Measurements from ENCODE around the gene CKAP2. TPM values are rescaled to one million over a fixed set of nuclear protein-coding genes. Genes with fewer than 3 reads are reported as not detected.
"Not testable (repeated sequence)": the region's sequence is repeated elsewhere in the genome, so short reads cannot be mapped to it uniquely, and the experiment has no call there.

The CKAP2 gene
- total RNA-seq, 1 donor from 2014 or later, result 34.2 TPM

GRCh38 chr13:52451135-52451804 lies 4.0 kb upstream of the CKAP2 start:
- DNase-seq (ENCODE audit: low read depth), result no peak

DNA sequence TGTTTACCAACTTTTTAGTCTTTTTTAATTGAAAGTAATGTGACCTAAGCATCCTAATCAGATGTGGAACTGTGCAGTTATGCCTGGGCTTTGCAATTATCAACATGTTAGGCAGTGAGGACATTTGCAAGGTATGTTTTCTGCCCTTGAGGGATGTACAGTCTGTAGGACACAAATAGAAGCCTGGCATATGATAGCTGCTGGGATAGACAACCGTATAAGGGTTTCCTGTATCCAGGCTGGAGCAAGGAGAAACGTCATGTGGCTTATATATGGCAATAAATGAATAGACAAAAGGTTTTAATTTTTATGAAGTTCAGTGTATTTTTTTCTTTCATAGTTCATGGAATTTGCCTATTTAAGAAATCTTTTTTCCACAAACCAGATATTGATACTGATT lies 2.8 kb upstream of the CKAP2 start:
- DNase-seq (ENCODE audit: low read depth), result no peak

DNA sequence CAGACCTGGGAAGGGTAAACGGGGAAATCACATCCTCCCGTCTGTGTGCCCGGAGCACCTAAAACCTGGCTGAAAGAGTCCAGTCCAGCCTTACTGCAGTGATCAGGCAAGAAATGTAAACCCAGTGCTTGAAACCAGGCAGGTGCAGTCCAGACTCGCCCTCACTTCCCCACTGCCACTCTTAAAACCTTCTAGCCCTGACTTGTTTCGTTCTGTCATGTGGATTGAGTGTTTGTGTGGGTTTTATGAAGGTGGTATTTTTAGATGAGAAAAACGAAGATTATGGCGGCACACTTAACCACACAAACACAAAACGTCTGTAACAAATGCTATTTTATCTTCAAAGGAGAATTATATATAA lies 839 bp upstream of the CKAP2 start:
- peak; percentile 43 for DNase-seq (ENCODE audit: low read depth)

GRCh38 chr13:52455677-52456041 lies 381 bp downstream of the CKAP2 start:
- DNase-seq (ENCODE audit: low read depth), result peak; percentile 39

DNA sequence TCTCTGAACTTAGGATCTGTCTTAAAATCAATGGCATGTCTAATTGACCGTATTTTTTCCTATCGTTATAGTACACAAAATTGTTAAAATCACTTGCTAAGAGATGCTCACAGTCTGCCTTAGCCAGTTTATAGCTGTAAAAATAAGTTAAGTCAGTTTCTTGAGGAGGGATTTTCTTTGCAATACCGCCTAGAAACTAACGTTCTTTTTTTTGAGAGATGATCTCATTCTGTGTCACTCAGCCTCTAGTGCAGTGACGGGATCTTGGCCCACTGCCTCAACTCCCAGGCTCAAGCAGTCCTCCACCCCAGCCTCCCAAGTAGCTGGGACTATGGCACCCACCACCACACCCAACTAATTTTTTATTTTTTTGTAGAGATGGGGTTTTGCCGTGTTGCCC lies 4.4 kb downstream of the CKAP2 start:
- peak; percentile 49 for DNase-seq (ENCODE audit: low read depth)

- DNase-seq (ENCODE audit: low read depth), result no peak
Measured at GRCh38 chr13:52461265-52461664, 6.0 kb downstream of the CKAP2 start.

DNA sequence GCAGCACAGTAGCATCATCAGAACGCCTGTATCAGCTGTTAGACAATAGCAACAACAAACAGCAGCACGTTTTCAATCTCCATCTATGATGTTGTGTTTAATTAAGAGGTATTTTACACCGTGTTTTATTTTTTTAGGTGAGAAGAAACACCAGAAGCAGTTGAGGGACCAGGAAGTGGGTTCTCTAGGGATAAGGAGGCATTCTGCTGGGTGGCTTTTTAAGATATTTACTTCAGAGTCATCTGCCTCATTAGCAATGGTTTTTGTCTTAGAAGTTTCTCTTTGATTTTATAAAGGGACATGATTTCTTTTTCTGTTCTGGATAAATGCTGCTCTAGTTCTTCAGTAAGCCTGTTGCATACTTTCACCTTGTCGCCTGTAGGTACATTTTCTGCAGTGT lies 8.2 kb downstream of the CKAP2 start:
- DNase-seq (ENCODE audit: low read depth), result no peak

GRCh38 chr13:52468487-52468886 lies 13.2 kb downstream of the CKAP2 start:
- not testable (repeated sequence) for DNase-seq (ENCODE audit: low read depth)

- not testable (repeated sequence) for DNase-seq (ENCODE audit: low read depth)
Measured at GRCh38 chr13:52480677-52481428, 25.6 kb downstream of the CKAP2 start.

- not testable (repeated sequence) for DNase-seq (ENCODE audit: low read depth)
Measured at GRCh38 chr13:52487078-52487477, 31.8 kb downstream of the CKAP2 start.

- not testable (repeated sequence) for DNase-seq (ENCODE audit: low read depth)
Measured at GRCh38 chr13:52488763-52489162, 33.5 kb downstream of the CKAP2 start.

DNA sequence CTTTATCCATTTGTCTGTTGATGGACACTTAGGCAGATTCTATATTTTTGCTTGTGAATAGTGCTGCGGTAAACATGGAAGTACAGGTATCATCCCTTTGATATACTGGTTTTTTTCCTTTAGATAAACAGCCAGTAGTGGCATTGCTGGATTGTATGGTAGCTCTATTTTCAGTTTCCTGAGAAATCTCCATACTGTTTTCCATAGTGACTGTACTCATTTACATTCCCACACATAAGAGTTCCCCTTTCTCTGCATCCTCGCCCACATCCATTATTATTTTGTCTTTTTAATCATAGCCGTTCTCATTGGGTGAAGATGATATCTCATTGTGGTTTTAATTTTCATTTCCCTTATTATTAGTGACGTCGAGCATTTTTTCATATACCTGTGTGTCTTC lies 35.7 kb downstream of the CKAP2 start:
- not testable (repeated sequence) for DNase-seq (ENCODE audit: low read depth)

DNA sequence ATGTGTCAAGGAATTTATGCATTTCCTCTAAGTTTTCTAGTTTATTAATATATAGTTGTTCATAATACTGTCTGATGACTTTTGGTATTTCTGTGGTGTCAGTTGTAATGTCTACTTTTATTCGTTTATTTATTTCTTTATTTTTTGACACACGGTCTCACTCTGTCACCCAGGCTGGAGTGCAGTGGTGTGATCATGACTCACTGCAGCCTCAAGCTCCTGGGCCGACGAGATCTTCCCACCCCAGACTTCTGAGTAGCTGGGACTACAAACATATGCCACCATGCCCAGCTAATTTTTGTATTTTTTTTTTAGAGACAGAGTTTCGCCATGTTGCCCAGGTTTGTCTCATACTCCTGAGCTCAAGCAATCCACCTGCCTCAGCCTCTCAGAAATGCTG lies 39.0 kb downstream of the CKAP2 start:
- DNase-seq (ENCODE audit: low read depth), result not testable (repeated sequence)

- not testable (repeated sequence) for DNase-seq (ENCODE audit: low read depth)
Measured at GRCh38 chr13:52497979-52498378, 42.7 kb downstream of the CKAP2 start.

GRCh38 chr13:52502277-52502676 lies 47.0 kb downstream of the CKAP2 start:
- DNase-seq (ENCODE audit: low read depth), result not testable (repeated sequence)

- not testable (repeated sequence) for DNase-seq (ENCODE audit: low read depth)
Measured at GRCh38 chr13:52505843-52506242, 50.6 kb downstream of the CKAP2 start.

GRCh38 chr13:52509532-52509931 lies 54.3 kb downstream of the CKAP2 start:
- not testable (repeated sequence) for DNase-seq (ENCODE audit: low read depth)

GRCh38 chr13:52510221-52510797 lies 55.0 kb downstream of the CKAP2 start:
- not testable (repeated sequence) for DNase-seq (ENCODE audit: low read depth)

- not testable (repeated sequence) for DNase-seq (ENCODE audit: low read depth)
Measured at GRCh38 chr13:52511598-52511997, 56.3 kb downstream of the CKAP2 start.

- peak; percentile 14 for DNase-seq (ENCODE audit: low read depth)
Measured at GRCh38 chr13:52513957-52514596, 58.8 kb downstream of the CKAP2 start.

GRCh38 chr13:52523323-52523722 lies 68.0 kb downstream of the CKAP2 start:
- DNase-seq (ENCODE audit: low read depth), result not testable (repeated sequence)
